ENCODE measurements around the gene KIF5C.
A peak's percentile ranks its signal among the peaks of the same experiment; 100 is the strongest.

Gene KIF5C

DNA sequence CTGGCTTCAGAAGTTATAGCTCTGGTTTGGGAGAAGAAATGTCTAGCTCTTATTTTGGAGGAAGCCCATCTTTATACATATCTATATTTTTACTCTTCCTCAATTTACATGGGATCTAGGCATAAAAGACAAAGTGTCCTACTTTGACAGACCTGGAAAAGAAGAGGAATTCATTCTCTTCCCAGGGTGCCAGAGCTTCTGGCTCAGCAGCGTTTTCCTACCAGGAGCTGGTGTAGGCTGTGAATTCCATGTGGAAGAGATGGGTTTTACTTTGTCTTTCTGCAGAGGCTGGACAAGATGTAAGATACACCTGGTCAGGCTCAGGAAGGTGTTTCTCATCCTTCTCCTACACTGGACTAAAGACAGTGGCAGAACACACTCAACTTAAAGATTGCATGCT is 113.3 kb downstream of the KIF5C start:
- Mint-ChIP-seq H3K27me3 (no peaks in the 10 kb centered on the region), H3K27ac (no peak overlapping the region), H3K4me1 (peaks cover 3% of the 10 kb centered on the region), H3K36me3 (no peaks in the 10 kb centered on the region), H3K4me3 (no peak overlapping the region), H3K9me3 (no peaks in the 10 kb centered on the region)
- DNase-seq: no peak
- CTCF ChIA-PET: no interaction called here

DNA sequence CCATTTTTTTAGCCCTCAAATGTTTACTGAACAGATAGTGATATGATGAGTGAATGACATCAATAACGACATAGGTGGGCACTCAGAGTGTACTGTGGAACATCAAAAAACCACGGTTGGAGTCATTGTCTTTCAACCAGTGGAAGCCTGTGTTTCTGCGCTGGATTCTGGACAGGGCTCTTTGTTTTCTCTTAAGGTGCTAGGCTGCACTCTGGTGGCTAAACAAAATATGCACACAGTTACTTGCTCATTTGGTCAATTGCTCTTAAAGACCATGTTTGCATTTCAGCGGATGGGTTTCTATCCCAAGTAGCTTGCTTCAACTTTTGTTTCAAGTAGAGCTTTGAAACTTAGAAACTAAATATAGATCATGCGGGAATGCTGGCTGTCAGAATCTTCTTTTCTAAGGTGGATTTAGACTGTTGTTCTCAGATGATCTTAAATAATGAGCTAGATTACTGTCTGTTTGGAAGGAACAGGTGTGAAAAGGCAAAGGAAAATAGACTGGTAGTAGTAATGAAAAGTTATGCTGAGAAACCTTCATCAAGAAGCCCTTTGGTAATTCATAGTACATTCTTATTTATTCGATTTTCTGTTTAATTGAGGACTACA is 115.0 kb downstream of the KIF5C start:
- CTCF ChIA-PET: interaction anchor here (0.6 to 2.8 kb wide), 12 partner anchors 9 to 1488 kb away, joined by 3 to 11 read pairs (median 4); no protein-coding TSS in a partner anchor
- Mint-ChIP-seq H3K4me1 (peaks cover 3% of the 10 kb centered on the region), H3K36me3 (no peaks in the 10 kb centered on the region), H3K9me3 (no peaks in the 10 kb centered on the region), H3K27me3 (no peaks in the 10 kb centered on the region), H3K4me3 (no peak overlapping the region), H3K27ac (no peak overlapping the region)
- DNase-seq: peak; percentile 72

DNA sequence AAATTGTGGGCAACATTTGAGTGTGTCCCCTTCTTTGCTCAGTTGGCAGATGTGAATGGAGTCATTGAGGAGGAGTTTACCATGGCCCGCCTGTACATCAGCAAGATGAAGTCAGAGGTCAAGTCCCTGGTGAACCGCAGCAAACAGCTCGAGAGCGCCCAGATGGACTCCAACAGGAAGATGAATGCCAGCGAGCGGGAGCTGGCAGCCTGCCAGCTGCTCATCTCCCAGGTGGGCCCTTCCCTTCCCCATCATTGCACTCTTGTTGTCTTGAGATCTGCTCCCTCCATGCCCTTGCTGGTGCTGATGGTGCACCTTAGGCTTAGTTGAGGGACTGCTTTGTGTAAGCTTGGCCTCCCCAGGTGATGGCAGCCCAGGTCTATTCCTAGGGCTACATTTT is 115.9 kb downstream of the KIF5C start:
- no peak for DNase-seq
- CTCF ChIA-PET: interaction anchor here (0.9 to 2.8 kb wide), 5 partner anchors 9 to 1001 kb away, joined by 3 to 11 read pairs (median 6); no protein-coding TSS in a partner anchor

DNA sequence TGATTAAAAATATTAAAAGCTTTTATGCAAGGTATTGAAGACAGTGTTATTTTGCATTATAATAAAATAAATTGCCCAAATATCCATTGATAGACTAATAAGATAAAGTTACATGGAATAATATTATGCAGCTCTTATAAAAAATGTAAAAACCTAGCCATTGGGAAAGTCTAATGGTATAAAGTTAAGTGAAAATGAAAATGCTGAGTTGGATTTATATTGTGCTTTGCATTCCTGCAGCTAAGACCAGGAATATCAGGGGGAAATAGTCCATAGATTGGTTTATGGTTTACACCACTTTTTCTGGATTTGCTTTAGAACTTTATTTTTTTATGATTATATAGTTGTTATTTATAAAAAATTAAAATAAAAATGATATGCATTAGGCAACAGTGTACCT is 117.4 kb downstream of the KIF5C start:
- Mint-ChIP-seq H3K27me3 (no peaks in the 10 kb centered on the region), H3K36me3 (no peaks in the 10 kb centered on the region), H3K9me3 (no peaks in the 10 kb centered on the region), H3K4me1 (peaks cover 3% of the 10 kb centered on the region), H3K4me3 (no peak overlapping the region), H3K27ac (no peak overlapping the region)
- no peak for DNase-seq
- CTCF ChIA-PET: interaction anchor here (2.8 kb wide), 1 partner anchor 1003 kb away, joined by 11 read pairs; no protein-coding TSS in a partner anchor

More for the DNA sequence above, 115.9 kb downstream of the KIF5C start:
- Mint-ChIP-seq H3K27ac (no peak overlapping the region), H3K4me1 (peaks cover 3% of the 10 kb centered on the region), H3K4me3 (no peak overlapping the region), H3K27me3 (no peaks in the 10 kb centered on the region), H3K9me3 (no peaks in the 10 kb centered on the region), H3K36me3 (no peaks in the 10 kb centered on the region)

DNA sequence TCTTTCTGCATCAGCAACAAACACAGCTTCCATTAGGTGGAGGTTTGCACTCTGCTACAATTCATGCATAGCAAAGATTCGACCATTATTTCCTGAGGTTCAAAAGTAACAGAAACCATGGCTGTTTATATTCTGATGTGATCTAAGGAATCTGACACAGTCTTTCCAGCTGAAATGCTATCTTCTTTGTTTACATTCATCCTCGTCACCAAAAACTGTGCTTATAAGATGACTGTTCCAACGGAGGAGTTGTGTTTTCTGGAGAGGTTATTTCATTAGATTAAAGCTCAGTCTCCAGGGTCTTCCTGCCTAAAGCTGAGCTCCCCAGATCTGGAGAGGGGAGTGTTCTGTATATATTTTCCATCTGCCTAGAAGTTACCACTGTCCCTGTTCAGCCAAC is 118.3 kb downstream of the KIF5C start:
- H3K36me3 Mint-ChIP-seq: no peaks in the 10 kb centered on the region
- H3K27me3 Mint-ChIP-seq: no peaks in the 10 kb centered on the region
- no peak overlapping the region for H3K4me3 Mint-ChIP-seq
- CTCF ChIA-PET: interaction anchor here (0.9 kb wide), 1 partner anchor 24 kb away, joined by 3 read pairs; no protein-coding TSS in a partner anchor
- no peaks in the 10 kb centered on the region for H3K9me3 Mint-ChIP-seq
- H3K27ac Mint-ChIP-seq: no peak overlapping the region
- no peak for DNase-seq
- no peaks in the 10 kb centered on the region for H3K4me1 Mint-ChIP-seq

DNA sequence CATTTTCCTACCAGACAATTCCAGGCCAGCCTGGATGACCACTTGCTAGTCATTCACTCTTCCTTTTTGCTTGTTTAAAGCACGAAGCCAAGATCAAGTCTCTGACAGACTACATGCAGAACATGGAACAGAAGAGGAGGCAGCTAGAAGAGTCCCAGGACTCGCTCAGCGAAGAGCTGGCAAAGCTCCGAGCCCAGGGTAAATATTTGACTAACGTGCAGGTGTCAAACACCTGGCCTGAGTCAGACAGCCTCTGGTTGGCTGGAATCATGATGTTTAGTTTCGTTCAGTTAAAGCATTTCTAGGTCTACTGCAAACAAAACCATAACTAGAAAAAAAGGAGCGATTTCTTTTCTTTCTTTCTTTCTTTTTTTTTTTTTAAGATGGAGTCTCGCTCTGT is 119.3 kb downstream of the KIF5C start:
- CTCF ChIA-PET: interaction anchor here (0.9 kb wide), 1 partner anchor 23 kb away, joined by 3 read pairs; no protein-coding TSS in a partner anchor
- Mint-ChIP-seq H3K27me3 (no peaks in the 10 kb centered on the region), H3K4me3 (no peak overlapping the region), H3K36me3 (no peaks in the 10 kb centered on the region), H3K4me1 (no peaks in the 10 kb centered on the region), H3K9me3 (no peaks in the 10 kb centered on the region), H3K27ac (no peak overlapping the region)
- no peak for DNase-seq

DNA sequence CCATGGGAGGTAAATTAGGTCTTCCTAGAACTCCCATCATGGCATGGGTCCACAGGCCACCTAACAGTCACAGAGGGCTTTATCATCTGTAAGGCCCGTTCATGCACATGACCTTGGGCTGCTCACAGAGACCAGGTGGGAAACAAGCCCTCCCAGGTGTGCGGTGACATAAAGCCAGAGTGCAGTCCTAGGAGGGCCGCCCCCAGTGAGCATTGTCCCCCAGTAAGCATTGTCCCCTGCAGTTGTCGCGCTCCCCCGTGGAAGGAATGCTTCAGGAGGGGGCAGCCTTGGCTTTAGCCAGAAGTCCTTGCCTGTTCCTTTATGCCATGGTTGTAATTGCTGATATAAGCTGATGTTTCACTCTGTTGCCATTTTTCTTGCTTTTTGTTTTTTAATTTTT is 121.8 kb downstream of the KIF5C start:
- Mint-ChIP-seq H3K27me3 (no peaks in the 10 kb centered on the region), H3K27ac (no peak overlapping the region), H3K36me3 (no peaks in the 10 kb centered on the region), H3K4me1 (no peaks in the 10 kb centered on the region), H3K9me3 (no peaks in the 10 kb centered on the region), H3K4me3 (no peak overlapping the region)
- no peak for DNase-seq
- CTCF ChIA-PET: no interaction called here

DNA sequence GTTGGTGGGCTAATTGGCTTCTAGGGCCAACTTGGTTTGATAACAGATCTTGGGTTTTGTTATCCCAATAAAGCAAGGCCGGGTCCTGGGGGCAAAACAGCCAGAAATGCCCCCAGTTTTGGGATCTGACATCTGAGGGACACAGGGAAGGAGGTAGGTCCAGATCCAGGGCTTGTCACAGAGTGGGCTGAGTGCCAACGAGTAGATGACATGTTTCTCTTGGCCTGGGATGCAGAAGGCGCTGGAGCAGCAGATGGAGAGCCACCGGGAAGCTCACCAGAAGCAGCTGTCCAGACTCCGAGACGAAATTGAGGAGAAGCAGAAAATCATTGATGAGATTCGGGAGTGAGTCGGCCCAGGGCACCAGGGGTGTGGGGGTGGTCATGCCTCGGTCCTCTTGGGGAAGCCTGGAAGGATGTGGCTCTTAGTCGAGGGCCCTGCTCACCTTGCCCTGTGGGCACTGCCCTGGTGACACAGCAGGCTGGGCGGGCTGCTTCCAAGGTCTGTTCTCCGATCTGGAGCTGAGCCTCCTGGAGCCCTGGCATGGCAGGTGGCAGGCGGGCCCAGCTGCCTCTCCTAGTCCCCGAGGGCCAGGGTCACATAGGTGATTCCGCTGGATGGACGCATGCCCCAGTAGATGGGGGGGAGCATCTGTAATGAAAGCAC is 123.3 kb downstream of the KIF5C start:
- Mint-ChIP-seq H3K4me3 (no peak overlapping the region), H3K4me1 (no peaks in the 10 kb centered on the region), H3K9me3 (no peaks in the 10 kb centered on the region), H3K27ac (no peak overlapping the region), H3K27me3 (no peaks in the 10 kb centered on the region), H3K36me3 (no peaks in the 10 kb centered on the region)
- no peak for DNase-seq
- CTCF ChIA-PET: no interaction called here

DNA sequence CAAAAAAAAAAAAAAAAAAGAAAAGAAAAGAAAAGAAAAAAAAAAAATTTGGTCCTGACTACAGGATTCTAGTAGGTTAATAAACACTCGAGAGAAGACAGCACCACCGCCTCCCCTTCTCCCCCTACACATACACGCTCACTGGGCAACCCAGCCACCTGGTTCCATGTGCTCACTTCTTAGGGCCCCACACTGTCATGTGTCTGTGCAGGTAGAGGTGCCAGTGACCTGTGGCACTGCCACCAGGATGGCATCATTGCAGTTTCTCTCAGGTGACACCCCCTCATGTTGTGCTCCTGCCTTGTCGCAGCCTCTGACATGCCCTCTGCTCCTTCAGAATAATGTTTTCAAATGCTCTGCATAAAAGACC is 123.8 kb downstream of the KIF5C start:
- CTCF ChIA-PET: no interaction called here
- H3K27me3 Mint-ChIP-seq: no peaks in the 10 kb centered on the region
- DNase-seq: no peak
- no peak overlapping the region for H3K27ac Mint-ChIP-seq
- H3K4me1 Mint-ChIP-seq: no peaks in the 10 kb centered on the region
- no peak overlapping the region for H3K4me3 Mint-ChIP-seq
- H3K36me3 Mint-ChIP-seq: no peaks in the 10 kb centered on the region
- H3K9me3 Mint-ChIP-seq: no peaks in the 10 kb centered on the region

DNA sequence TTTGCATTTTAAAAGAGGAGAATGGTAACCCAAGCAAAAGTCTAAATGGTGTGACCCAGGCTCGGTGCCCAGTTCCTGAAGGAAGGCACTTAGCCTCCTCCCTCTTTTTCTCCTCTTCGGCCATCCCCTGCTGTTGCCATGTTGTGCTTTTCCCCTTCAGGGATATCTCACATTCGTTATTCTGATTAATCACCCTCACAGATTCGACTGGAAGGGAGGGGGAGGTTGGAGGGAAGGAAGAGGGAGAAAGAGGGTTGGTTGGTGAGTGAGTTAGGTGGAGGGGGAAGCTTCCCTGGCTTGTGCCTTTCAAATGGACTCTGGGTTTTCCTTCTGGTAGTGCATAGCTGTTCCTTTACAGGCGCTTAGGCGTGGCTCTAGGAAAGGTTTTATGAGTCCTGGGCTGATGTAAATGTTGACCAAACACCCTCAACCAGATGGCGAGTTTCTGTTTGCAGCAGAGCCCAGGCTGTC is 124.5 kb downstream of the KIF5C start:
- Mint-ChIP-seq H3K9me3 (no peaks in the 10 kb centered on the region), H3K27ac (no peak overlapping the region), H3K27me3 (no peaks in the 10 kb centered on the region), H3K4me3 (no peak overlapping the region), H3K36me3 (no peaks in the 10 kb centered on the region), H3K4me1 (no peaks in the 10 kb centered on the region)
- no peak for DNase-seq
- CTCF ChIA-PET: interaction anchor here (1.0 kb wide), 1 partner anchor 18 kb away, joined by 3 read pairs; no protein-coding TSS in a partner anchor

DNA sequence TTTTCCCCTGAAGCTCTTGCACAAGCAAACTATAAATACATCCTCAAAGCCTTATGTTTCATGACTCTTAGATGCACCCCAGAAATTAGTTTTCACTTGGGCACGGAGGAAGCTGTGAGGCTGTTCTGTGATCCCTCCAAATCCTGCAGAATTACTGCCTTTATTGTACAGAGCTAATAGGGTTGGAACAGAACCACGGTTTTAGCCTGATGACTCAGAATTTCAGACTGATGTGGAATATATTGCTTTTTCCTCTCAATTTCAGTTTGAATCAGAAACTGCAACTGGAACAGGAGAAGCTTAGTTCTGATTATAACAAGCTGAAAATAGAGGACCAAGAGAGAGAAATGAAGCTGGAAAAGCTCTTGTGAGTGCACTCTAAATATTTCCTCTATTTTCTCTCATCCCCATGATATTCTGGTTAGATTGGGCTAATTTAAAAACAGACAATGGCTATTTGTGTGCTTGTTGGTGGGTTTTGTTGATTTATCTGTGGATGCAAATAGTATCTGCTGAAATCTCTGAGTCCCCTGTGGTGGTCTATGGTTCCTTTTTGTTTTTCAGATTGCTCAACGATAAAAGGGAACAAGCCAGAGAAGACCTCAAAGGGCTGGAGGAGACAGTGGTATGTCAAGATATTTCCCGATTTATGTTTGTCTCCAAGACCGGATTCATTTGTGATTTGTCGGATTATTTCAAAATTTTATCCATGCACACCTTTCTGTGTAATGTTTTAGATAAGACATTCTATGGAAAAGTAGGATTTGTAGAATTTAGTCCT is 125.3 kb downstream of the KIF5C start:
- no peaks in the 10 kb centered on the region for H3K27me3 Mint-ChIP-seq
- no peak overlapping the region for H3K4me3 Mint-ChIP-seq
- no peak for DNase-seq
- no peaks in the 10 kb centered on the region for H3K4me1 Mint-ChIP-seq
- CTCF ChIA-PET: interaction anchor here (1.0 kb wide), 1 partner anchor 17 kb away, joined by 3 read pairs; no protein-coding TSS in a partner anchor
- no peaks in the 10 kb centered on the region for H3K36me3 Mint-ChIP-seq
- H3K27ac Mint-ChIP-seq: no peak overlapping the region
- no peaks in the 10 kb centered on the region for H3K9me3 Mint-ChIP-seq

DNA sequence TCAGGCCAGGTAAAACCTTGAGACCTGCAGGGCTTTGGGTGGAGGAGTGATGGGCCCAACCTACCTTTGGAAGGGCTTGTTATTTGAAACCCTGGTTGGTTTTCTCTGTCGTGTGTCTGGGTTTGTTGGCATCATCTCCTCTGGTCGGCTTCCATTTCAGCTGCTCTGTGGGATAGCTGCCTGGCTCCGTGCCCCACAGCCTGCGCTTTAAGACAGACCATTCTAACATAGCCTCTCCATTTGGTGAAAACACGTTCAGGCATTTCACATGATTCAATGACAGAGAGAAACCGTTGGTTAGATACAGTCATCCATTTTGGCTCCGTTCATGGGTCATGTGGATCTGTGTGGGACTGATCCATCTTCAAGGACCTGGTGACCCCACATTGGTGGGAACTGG is 126.5 kb downstream of the KIF5C start:
- no peak overlapping the region for H3K27ac Mint-ChIP-seq
- no peak overlapping the region for H3K4me3 Mint-ChIP-seq
- no peak for DNase-seq
- no peaks in the 10 kb centered on the region for H3K27me3 Mint-ChIP-seq
- H3K36me3 Mint-ChIP-seq: no peaks in the 10 kb centered on the region
- no peaks in the 10 kb centered on the region for H3K9me3 Mint-ChIP-seq
- no peaks in the 10 kb centered on the region for H3K4me1 Mint-ChIP-seq
- CTCF ChIA-PET: no interaction called here

DNA sequence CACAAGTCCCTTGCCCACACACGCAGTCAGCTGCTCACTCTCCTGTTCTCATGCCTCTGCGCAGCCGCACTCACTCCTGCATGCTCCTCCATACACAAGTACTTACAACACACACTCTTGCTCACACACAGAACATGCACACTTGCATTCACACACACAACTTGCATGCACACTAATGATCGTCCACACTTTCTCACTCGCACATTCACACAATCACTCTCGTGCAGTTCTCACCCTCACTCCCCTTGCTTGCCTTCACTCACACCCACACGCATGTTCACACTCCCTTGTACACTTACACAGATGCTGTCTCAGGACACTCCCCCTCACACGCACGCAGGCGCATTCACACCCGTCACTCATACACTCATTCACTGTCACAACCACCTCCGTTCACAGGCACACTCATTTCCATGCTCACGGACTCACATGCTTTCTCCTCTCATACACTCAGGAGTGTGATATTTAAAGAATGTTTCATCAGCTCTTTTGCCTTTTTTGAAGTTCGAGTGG is 127.4 kb downstream of the KIF5C start:
- no peak overlapping the region for H3K27ac Mint-ChIP-seq
- no peak overlapping the region for H3K4me3 Mint-ChIP-seq
- H3K9me3 Mint-ChIP-seq: no peaks in the 10 kb centered on the region
- no peaks in the 10 kb centered on the region for H3K36me3 Mint-ChIP-seq
- H3K4me1 Mint-ChIP-seq: no peaks in the 10 kb centered on the region
- CTCF ChIA-PET: no interaction called here
- H3K27me3 Mint-ChIP-seq: no peaks in the 10 kb centered on the region
- DNase-seq: no peak

DNA sequence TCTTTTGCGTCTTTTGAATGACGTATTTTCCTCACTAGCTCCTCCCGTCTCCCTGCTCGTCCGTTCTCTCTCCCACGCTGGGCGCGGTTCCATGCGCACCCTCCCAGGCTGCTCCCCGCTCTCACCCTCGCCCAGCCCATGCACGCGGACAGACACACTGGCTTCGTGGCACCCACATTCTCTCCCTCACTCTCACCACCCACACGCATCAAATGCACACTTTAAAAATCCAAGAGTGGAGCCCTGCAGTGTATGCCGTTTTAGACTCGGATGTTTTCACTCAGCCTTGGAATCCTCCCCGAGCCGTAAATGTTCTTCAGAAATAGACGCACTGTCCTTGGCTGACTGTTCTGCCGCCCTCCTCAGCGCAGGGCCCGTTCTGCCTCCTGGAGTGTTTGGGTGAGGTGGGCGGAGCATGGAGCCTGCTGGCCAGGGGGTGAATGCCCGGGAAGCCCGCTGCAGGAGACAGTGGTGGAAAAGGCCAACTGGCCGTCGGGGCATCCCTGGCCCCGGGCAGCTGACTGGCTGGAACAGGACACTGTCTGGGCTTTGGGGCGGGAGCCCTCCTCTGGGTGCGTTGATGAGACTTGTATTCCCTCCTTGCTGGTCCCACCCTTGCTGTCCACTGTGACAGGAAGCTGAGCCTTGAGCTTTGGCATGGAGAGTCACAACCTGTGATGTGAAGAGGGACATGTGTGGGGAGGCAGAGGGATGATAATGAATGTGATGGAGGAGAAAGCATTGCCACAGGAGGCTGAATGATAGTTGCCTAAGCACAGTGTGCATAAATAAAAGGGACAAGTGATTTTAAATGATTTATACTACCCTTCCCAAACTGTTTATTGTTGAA is 128.1 kb downstream of the KIF5C start:
- H3K4me1 Mint-ChIP-seq: no peaks in the 10 kb centered on the region
- no peaks in the 10 kb centered on the region for H3K27me3 Mint-ChIP-seq
- CTCF ChIA-PET: no interaction called here
- no peak overlapping the region for H3K4me3 Mint-ChIP-seq
- no peak overlapping the region for H3K27ac Mint-ChIP-seq
- DNase-seq: no peak
- H3K36me3 Mint-ChIP-seq: no peaks in the 10 kb centered on the region
- no peaks in the 10 kb centered on the region for H3K9me3 Mint-ChIP-seq

Data from activated naive CD4-positive, alpha-beta T cell treated with anti-CD3 and anti-CD28 coated beads, Interleukin-2, amount 10 ng/mL, durations not matched to agents 7 days and 5 days (primary cell).